ENCODE measurements around the gene REM2.

DNA sequence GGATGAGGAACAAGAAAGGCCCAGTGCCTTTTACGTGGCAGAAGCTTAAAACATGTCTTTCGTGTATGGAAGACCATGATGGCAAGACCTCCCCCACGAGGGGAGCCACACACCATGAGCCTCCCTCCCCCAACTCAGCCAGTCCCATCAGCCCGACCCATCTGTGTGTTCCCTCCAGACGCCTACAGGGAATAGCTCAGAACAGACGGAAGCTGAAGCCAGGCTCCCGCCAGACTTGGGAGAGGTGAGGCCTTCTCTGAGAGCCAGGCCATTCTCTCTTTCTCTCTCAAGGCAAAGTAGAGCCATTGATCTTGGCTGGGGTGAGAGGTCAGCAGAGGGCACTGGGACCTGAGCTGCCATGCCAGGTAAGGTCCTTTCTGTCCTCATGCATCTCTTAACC lies 9.5 kb downstream of the REM2 start:
- TF ChIP-seq, protein P1, sequence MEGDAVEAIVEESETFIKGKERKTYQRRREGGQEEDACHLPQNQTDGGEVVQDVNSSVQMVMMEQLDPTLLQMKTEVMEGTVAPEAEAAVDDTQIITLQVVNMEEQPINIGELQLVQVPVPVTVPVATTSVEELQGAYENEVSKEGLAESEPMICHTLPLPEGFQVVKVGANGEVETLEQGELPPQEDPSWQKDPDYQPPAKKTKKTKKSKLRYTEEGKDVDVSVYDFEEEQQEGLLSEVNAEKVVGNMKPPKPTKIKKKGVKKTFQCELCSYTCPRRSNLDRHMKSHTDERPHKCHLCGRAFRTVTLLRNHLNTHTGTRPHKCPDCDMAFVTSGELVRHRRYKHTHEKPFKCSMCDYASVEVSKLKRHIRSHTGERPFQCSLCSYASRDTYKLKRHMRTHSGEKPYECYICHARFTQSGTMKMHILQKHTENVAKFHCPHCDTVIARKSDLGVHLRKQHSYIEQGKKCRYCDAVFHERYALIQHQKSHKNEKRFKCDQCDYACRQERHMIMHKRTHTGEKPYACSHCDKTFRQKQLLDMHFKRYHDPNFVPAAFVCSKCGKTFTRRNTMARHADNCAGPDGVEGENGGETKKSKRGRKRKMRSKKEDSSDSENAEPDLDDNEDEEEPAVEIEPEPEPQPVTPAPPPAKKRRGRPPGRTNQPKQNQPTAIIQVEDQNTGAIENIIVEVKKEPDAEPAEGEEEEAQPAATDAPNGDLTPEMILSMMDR (IDR thresholded peaks at IDR 0.05): no peak
- TF ChIP-seq POLR2AphosphoS5 (IDR thresholded peaks at IDR 0.05) (no peak), POLR2A (IDR thresholded peaks at IDR 0.05; ENCODE audit: low read depth) (no peak), EP300 (IDR thresholded peaks at IDR 0.05) (no peak)

Measured in esophagus muscularis mucosa (tissue), 4 donors.